ENCODE measurements around the gene MDM2.
"Not testable (repeated sequence)": the region's sequence is repeated elsewhere in the genome, so short reads cannot be mapped to it uniquely, and the experiment has no call there.

Gene MDM2

DNA sequence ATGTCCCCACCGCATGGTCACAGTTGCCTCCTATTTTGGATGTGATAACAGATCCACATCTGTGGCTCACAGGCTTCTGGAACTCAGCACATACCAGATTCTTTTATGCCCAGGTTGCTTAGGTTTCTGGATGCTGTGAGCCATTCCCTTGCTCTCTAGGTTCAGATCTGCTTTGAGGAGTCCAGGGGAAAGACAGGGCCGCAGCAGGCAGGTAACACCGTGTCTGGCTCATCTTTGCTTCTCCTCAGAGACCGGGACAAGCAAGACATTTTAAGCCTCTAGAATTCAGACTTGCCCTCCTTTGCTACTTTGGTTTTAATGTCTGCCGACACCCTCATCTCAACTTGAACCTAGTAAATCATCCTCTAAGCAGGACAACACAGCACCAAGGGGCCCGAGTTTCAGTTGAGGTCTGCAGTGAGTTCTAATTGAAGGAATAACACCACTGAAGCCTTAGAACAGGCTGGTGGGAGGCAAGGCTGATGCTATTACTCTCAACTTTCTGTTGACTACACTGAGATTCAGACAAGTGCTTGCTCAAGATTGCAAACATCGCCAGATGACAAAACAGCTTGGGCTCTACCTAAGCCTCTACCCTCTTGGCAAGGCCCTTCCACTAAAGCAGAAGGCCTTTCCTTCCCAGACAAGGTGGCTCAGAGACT is 55.3 kb downstream of the MDM2 start:
- Mint-ChIP-seq H3K9me3 (no peaks in the 10 kb centered on the region), H3K4me3 (no peak overlapping the region), H3K27me3 (no peaks in the 10 kb centered on the region), H3K4me1 (peaks cover 17% of the 10 kb centered on the region), H3K27ac (no peak overlapping the region), H3K36me3 (no peaks in the 10 kb centered on the region)
- ATAC-seq, result no peak

DNA sequence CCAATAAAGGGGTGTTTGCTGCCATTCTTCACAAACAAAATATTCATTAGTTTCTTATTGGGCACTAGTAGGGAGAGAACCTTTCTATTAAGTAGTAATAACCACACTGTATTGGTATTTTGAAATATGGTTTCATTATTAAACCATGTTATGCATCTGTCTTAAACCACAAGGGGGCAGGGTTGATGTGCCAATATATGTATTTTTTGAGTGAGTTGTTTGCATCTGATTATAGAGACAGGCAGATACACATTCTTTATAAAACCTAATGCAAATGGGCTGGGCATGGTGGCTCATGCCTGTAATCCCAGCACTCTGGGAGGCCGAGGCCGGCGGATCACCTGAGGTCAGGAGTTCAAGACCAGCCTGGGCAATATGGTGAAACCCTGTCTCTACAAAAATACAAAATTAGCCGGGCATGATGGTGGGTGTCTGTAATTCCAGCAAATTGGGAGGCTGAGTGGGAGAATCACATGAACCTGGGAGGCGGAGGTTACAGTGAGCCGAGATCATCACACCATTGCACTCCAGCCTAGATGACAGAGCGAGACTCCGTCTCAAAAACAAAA is 56.0 kb downstream of the MDM2 start:
- peaks cover 17% of the 10 kb centered on the region for H3K4me1 Mint-ChIP-seq
- not testable (repeated sequence) for H3K27ac Mint-ChIP-seq, H3K4me3 Mint-ChIP-seq, H3K27me3 Mint-ChIP-seq, H3K36me3 Mint-ChIP-seq, H3K9me3 Mint-ChIP-seq
- ATAC-seq, result peak; percentile 53

DNA sequence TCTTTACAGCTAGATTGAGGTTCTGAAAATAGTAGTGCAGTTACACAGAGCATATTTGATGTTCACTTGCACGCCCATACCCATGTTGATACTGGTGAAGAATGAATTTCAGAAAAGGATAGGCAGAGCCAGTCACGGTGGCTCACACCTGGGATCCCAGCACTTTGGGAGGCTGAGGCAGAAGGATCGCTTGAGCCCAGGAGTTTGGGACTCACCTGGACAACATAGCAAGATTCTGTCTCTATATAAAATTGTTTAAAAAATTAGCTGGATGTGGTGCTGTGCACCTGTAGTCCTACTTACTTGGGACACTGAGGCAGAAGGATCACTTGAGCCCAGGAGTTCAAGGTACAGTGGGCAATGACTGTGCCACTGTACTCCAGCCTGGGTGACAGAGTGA is 56.6 kb downstream of the MDM2 start:
- Mint-ChIP-seq H3K36me3 (no peaks in the 10 kb centered on the region), H3K4me1 (peaks cover 17% of the 10 kb centered on the region), H3K4me3 (no peak overlapping the region), H3K9me3 (no peaks in the 10 kb centered on the region), H3K27ac (no peak overlapping the region), H3K27me3 (no peaks in the 10 kb centered on the region)
- ATAC-seq, result no peak

DNA sequence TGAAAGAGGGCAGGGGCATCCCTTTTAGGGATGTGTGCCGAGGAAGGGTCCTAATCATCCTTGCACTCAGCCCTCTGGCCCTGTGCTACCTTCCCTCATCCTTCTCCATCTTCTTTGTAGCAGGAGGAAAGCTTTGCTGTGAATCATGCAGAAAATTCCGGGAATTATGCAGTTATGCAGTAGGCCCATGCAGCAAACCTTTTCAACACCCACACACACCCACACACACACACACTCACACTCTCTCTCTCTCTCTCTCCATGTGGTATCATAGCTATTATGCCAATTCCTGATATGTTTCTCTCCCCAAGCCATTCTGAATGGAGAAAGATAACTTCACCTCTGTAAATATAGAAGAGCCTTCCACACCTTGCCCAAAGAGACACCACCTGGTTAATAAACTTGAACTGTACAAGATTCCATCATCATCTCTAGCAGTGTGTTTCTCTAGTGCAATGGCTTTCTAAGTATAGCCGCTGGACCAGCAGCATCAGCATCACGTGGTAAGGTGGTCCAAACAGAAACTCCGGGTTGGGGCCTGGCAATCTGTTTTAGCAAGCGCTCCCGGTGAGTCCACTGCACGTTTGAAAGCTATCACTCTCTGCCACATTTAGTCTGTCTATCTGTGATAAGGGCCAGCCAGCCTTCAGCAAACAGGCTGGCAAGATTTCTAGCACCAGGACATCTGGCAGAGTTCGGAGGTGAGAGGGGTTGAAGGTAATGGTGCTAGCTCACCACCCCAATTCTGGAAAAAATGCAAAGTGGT is 57.6 kb downstream of the MDM2 start:
- Mint-ChIP-seq H3K4me3 (no peak overlapping the region), H3K27ac (no peak overlapping the region), H3K27me3 (no peaks in the 10 kb centered on the region), H3K36me3 (no peaks in the 10 kb centered on the region), H3K9me3 (no peaks in the 10 kb centered on the region), H3K4me1 (peaks cover 17% of the 10 kb centered on the region)
- no peak for ATAC-seq

DNA sequence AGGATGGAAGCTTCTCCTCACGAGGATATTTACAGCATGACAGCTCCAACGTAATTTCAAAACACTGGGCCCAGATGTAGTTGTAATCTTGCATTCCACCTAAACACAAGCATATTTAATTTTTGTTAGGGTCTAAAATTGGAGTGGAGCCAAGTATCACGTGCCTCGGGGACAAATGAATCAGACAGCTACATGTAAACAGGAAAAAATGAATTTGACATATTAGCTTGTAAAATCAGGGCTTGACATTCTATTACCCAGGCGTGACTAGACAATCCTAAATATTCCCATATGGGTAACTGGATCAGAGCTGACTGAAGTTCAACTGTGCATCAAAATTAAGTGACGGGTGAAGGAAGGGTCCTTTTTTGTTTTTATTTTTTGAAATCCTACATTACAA is 59.0 kb downstream of the MDM2 start:
- no peaks in the 10 kb centered on the region for H3K36me3 Mint-ChIP-seq
- no peak overlapping the region for H3K4me3 Mint-ChIP-seq
- ATAC-seq, result no peak
- H3K27ac Mint-ChIP-seq, result no peak overlapping the region
- no peaks in the 10 kb centered on the region for H3K9me3 Mint-ChIP-seq
- no peaks in the 10 kb centered on the region for H3K27me3 Mint-ChIP-seq
- peaks cover 19% of the 10 kb centered on the region for H3K4me1 Mint-ChIP-seq

DNA sequence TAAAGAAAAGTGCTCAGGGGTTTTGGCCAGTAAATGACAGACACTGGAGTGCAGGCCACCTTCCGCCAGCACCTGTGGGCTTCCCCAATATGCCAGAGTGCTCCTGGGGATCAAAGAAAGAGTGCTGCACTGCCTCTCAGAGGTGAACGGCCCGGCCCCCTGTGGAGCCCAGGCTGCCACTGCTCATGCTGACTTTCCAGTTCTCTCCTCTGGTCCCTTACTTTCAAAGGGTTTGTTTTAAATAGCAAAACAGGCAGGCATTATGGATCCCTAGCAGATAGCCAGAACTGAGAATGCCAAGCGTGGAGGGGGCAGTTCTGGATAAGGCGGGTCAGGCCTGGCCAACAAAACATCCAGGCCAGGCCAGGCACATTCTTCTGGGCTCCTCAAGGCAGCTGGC is 59.6 kb downstream of the MDM2 start:
- no peaks in the 10 kb centered on the region for H3K9me3 Mint-ChIP-seq
- no peak overlapping the region for H3K4me3 Mint-ChIP-seq
- ATAC-seq, result no peak
- no peaks in the 10 kb centered on the region for H3K27me3 Mint-ChIP-seq
- peaks cover 12% of the 10 kb centered on the region for H3K4me1 Mint-ChIP-seq
- H3K27ac Mint-ChIP-seq, result no peak overlapping the region
- H3K36me3 Mint-ChIP-seq, result no peaks in the 10 kb centered on the region

DNA sequence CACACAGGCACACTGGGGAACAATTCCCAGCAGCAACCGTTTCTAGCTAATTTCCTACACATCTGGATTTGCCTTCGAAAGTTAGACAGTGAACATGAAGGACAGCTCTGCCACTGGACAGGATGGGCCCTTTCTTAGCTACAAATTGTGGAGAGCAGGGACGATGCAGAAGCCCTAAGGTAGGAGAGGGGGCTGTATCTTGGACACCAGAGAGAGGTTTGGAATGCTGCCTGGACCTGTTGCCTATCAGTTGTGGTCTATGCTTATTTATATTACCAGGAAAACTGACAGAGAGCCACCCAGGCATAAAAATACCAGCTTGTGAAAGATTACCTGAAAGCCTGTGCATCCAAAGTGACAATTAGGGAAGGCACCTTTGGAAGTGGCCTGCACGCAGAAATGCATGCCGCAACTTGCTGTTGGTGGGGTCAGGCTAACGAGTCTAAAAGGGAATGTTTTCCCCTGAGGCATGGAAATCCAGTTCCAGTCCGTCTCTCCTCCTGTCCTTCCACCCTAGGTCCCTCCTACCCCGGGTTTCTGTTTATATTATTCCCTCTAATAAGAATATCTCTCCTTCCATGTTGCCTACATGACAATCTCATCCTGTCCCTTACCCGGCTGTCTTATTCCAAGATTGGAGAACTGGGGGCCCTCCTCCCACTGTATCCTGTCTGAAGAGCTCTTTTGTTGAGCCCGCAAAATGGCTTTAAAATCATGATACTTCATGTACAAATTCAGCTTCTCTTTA is 60.2 kb downstream of the MDM2 start:
- Mint-ChIP-seq H3K27me3 (no peaks in the 10 kb centered on the region), H3K36me3 (no peaks in the 10 kb centered on the region), H3K4me1 (peaks cover 11% of the 10 kb centered on the region), H3K9me3 (no peaks in the 10 kb centered on the region), H3K4me3 (no peak overlapping the region), H3K27ac (no peak overlapping the region)
- ATAC-seq, result no peak

DNA sequence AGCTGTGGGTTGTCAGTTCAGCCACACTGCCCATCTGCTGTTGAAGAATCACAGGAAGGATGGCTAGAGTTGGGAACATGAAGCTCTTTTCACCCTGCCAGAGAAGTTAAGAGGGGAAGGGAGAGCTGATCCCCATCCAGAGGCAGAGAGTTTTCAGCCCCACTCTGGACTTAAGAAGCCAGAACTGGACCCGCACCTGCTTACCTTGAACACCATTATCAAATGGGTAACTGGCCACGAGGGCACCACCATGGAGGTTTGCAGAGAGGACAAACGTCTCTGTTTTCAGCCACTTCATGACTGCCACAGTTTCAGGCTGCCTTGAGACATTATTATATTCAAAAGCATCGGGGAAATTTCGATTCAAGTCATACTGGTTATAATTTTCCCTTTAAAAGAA is 62.0 kb downstream of the MDM2 start:
- H3K4me3 Mint-ChIP-seq, result no peak overlapping the region
- H3K4me1 Mint-ChIP-seq, result peaks cover 16% of the 10 kb centered on the region
- H3K36me3 Mint-ChIP-seq, result no peaks in the 10 kb centered on the region
- no peaks in the 10 kb centered on the region for H3K9me3 Mint-ChIP-seq
- no peak for ATAC-seq
- H3K27me3 Mint-ChIP-seq, result no peaks in the 10 kb centered on the region
- no peak overlapping the region for H3K27ac Mint-ChIP-seq

DNA sequence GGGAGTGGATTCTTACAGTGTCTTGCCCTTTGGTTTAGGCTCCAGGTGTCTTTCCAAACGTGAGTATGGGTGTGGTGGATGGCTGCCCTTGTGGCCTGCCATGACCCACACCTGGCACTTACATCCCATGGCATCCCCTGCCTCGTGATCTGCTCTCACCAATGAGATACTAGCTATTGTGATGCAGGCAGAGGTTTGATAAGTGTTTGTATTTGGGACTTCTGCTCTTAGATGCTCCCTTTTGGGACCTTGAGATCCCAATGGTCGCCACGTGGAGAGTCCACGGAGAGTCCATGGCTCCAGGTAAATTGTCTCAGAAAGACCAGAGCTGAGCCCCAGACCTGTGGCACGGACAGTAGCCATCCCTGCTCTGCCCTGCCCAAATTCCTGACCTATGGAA is 62.5 kb downstream of the MDM2 start:
- no peaks in the 10 kb centered on the region for H3K27me3 Mint-ChIP-seq
- H3K36me3 Mint-ChIP-seq, result no peaks in the 10 kb centered on the region

DNA sequence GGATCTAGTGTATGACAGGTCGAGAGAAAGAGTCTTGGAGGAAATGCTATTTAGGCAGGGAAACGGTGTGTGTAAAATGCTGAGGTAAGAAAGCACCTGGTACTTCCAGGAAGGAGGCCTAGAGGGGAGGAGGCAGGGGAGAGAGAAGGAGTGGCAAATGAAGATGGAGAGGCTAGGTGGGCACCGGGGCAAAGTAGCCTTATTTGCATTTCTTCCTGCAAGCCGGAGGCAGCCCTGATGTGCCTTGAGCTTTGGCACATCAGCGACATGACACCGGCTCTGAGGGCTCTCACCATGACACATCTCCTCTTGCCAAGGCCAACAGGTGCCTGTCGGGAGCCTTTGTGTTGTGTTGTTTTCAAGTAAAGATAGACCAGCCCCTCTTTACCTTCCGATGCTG is 63.4 kb downstream of the MDM2 start:
- Mint-ChIP-seq H3K27ac (no peak overlapping the region), H3K4me1 (peaks cover 18% of the 10 kb centered on the region), H3K27me3 (no peaks in the 10 kb centered on the region), H3K4me3 (no peak overlapping the region), H3K36me3 (no peaks in the 10 kb centered on the region), H3K9me3 (no peaks in the 10 kb centered on the region)
- no peak for ATAC-seq

More for the DNA sequence above, 62.5 kb downstream of the MDM2 start:
- Mint-ChIP-seq H3K4me1 (peaks cover 16% of the 10 kb centered on the region), H3K9me3 (no peaks in the 10 kb centered on the region), H3K27ac (no peak overlapping the region), H3K4me3 (no peak overlapping the region)
- no peak for ATAC-seq

DNA sequence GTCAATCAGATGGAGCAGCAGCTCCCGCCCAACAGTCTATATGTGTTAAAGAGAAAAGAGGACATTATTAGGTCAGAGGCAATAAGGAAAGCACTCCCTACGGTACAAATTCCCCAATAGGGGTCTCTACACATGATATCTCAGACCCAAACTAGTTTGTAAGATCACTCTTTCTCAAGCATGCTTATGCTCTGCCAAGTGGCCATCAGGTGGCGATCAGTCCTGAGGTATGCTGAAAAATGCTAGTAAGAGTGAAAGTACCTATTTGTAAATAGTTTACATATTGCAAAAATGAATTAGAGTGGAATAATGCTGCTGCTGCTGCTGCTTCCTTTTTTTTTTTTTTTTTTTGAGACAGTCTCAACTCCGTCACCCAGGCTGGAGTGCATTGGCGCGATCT is 63.9 kb downstream of the MDM2 start:
- peaks cover 21% of the 10 kb centered on the region for H3K4me1 Mint-ChIP-seq

DNA sequence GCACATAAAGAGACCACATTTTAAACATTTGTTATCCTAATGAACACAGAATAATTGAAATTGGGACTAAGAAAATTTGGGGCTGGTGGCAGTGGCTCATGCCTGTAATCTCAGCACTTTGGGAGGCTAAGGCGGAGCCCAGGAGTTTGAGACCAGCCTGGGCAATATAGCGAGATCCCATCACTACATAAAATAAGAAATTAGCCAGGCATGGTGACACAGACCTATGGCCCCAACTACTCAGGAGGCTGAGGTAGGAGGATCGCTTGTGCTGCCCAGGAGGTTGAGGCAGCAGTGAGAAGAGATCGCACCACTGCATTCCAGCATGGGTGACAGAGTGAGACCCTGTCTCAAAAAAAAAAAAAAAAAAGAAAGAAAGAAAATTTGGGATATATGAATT is 65.3 kb downstream of the MDM2 start:
- Mint-ChIP-seq H3K36me3 (no peaks in the 10 kb centered on the region), H3K4me1 (peaks cover 21% of the 10 kb centered on the region), H3K4me3 (no peak overlapping the region), H3K27ac (no peak overlapping the region), H3K27me3 (no peaks in the 10 kb centered on the region), H3K9me3 (no peaks in the 10 kb centered on the region)
- ATAC-seq, result no peak

More for the DNA sequence above, 63.9 kb downstream of the MDM2 start:
- peak; percentile 76 for ATAC-seq
- Mint-ChIP-seq H3K9me3 (no peaks in the 10 kb centered on the region), H3K27me3 (no peaks in the 10 kb centered on the region), H3K27ac (no peak overlapping the region), H3K36me3 (no peaks in the 10 kb centered on the region), H3K4me3 (no peak overlapping the region)

DNA sequence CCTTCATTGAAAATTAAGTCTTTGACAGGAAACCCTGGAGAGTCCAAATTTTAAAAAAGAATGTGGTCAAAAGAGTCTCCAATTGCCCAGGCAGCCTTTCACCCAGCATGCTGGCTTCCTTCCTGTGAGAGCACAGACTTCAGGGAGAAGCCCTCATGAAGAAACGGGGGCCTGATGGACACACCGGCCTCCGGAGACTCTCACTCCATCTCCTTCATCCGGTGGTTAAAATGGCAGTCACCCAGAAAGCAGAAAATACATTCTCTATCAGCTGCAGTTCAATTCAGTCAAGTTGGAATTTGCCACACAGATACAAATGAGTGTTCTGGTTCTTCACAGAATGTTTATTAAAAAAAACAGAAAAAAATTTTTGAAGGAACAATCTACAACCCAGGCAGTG is 68.5 kb downstream of the MDM2 start:
- Mint-ChIP-seq H3K9me3 (no peaks in the 10 kb centered on the region), H3K4me3 (no peak overlapping the region), H3K27me3 (no peaks in the 10 kb centered on the region), H3K36me3 (no peaks in the 10 kb centered on the region), H3K27ac (no peak overlapping the region), H3K4me1 (peaks cover 15% of the 10 kb centered on the region)
- ATAC-seq, result no peak

DNA sequence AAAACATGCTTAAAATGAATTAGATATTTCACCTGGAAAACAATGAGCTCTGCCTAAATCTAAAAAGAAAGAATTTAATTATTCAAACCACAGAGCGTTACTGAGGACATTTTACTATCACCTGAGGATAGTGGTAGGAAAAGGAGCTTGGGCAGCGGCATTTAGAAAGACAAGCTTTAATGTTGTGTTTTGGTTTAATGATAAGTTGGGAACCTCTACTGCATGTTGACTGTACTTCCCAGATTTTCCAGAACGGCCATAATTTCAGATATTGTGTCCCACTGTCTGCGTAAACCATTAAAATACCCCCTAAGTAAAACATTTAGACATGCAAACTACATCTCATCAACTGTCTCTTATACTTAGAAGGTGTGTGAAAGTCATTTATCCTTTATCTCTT is 69.6 kb downstream of the MDM2 start:
- H3K4me1 Mint-ChIP-seq, result peaks cover 16% of the 10 kb centered on the region
- no peak for ATAC-seq
- no peak overlapping the region for H3K4me3 Mint-ChIP-seq
- H3K36me3 Mint-ChIP-seq, result no peaks in the 10 kb centered on the region
- no peak overlapping the region for H3K27ac Mint-ChIP-seq
- H3K27me3 Mint-ChIP-seq, result no peaks in the 10 kb centered on the region
- peaks cover 4% of the 10 kb centered on the region for H3K9me3 Mint-ChIP-seq

DNA sequence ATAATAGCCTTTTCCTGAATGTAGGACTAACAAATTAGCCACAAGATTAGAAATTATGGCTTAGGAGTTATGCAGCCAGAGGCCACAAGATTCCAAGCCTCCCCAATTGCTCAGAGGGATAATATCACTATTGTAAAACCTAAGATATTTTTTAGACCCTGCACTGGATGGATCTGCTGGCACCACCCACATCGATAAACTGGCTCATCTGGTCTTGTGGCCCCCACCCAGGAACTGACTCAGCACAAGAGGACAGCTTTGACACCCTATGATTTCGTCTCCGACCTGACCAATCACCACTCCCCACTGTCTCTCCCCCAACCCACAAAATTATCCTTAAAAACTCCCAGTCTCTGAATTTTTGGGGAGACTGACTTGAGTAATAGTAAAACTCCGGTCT is 70.3 kb downstream of the MDM2 start:
- Mint-ChIP-seq H3K4me3 (no peak overlapping the region), H3K36me3 (no peaks in the 10 kb centered on the region), H3K27ac (no peak overlapping the region), H3K4me1 (peaks cover 21% of the 10 kb centered on the region), H3K9me3 (peaks cover 4% of the 10 kb centered on the region), H3K27me3 (no peaks in the 10 kb centered on the region)
- no peak for ATAC-seq
